Osteoblast (primary cell): ENCODE results near the gene MKRN2OS. TPM values are rescaled to one million over a fixed set of nuclear protein-coding genes. Genes with fewer than 3 reads are reported as not detected.

ENCODE experiments used
- DNase-seq: peaks from one replicate; pipeline ENCODE4 v3.0.0; 2011; ENCODE audit warnings: low spot score, mixed read lengths; ENCODE audit not compliant: insufficient read length; ENCODE audit errors: missing footprints
- H2AFZ ChIP-seq: 2 replicates; pipeline ENCODE4 v1.6.0; 2011; ENCODE audit warnings: mild to moderate bottlenecking, low read length
- H3K27ac ChIP-seq: 2 replicates; pipeline ENCODE4 v1.5.1; 2011; ENCODE audit warnings: mild to moderate bottlenecking, low read depth, low read length, moderate library complexity
- H3K27me3 ChIP-seq: 2 replicates; pipeline ENCODE4 v1.6.0; 2012; ENCODE audit warnings: mild to moderate bottlenecking, control low read depth, inconsistent platforms, low read length, moderate library complexity; ENCODE audit not compliant: insufficient read depth
- H3K36me3 ChIP-seq: 2 replicates; pipeline ENCODE4 v1.5.1; 2011; ENCODE audit warnings: mild to moderate bottlenecking, low read length, control low read depth, moderate library complexity; ENCODE audit not compliant: insufficient read depth
- H3K4me1 ChIP-seq: 2 replicates; pipeline ENCODE4 v1.5.1; 2011; ENCODE audit warnings: mild to moderate bottlenecking, low read length, control low read depth, moderate library complexity; ENCODE audit not compliant: insufficient read depth
- H3K4me2 ChIP-seq: 2 replicates; pipeline ENCODE4 v1.6.0; 2011; ENCODE audit warnings: mild to moderate bottlenecking, low read length; ENCODE audit not compliant: insufficient read depth
- H3K4me3 ChIP-seq: fragments of 200-600 bp; sonication (generic); 3 replicates; pipeline ENCODE4 v1.5.1; 2012; ENCODE audit warnings: mild to moderate bottlenecking, low read length, inconsistent platforms; ENCODE audit not compliant: insufficient read depth
- H3K79me2 ChIP-seq: 2 replicates; pipeline ENCODE4 v1.6.0; 2012; ENCODE audit warnings: mild to moderate bottlenecking, low read length, control low read depth, inconsistent platforms; ENCODE audit not compliant: insufficient read depth
- H3K9me3 ChIP-seq: 2 replicates; pipeline ENCODE4 v1.5.1; 2011; ENCODE audit warnings: low read depth, low read length, control low read depth
- H4K20me1 ChIP-seq: 2 replicates; pipeline ENCODE4 v1.6.0; 2012; ENCODE audit warnings: mild to moderate bottlenecking, low read length, control low read depth; ENCODE audit not compliant: insufficient read depth
- small RNA-seq: library from RNA; depleted of rRNA; stranded (forward); fragments of <200 nt; gene quantifications from one replicate; pipeline ENCODE3, GENCODE V24; 2012
- total RNA-seq: library from RNA; depleted of rRNA; stranded (reverse); fragments of >200 nt; gene quantifications from 2 replicates; pipeline ENCODE4 v1.2.3, GENCODE V29; 2012
- TF ChIP-seq, protein P1 (sequence below): IDR thresholded peaks from 2 replicates; pipeline ENCODE4 v1.5.1; 2011; ENCODE audit warnings: mild to moderate bottlenecking, low read depth, low read length, moderate library complexity; ENCODE audit errors: extremely low read depth

The MKRN2OS gene
- total RNA-seq, 1 donor, result not detected

DNA sequence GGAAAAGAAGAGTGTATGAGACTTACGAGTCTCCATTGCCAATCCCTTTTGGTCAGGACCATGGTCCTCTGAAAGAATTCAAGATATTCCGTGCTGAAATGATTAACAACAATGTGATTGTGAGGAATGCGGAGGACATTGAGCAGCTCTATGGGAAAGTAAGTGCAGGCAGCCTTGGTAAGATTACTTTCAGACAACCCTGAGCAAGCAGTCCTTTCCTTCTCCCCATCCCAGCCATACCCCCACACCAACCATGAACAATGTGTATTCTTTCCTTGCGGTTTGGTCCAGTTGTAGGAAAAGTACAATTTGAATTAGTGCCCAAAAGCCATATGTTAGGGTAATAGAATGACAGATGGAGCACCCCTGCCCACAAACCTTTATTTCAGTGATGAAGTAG lies 55.5 kb downstream of the MKRN2OS start:
- Histone ChIP-seq H3K9me3 (no peaks in the 10 kb centered on the region), H3K36me3 (peaks cover 26% of the 10 kb centered on the region), H3K4me3 (no peak overlapping the region), H3K27me3 (no peaks in the 10 kb centered on the region), H3K4me1 (peaks cover 17% of the 10 kb centered on the region), H2AFZ (no peak overlapping the region), H4K20me1 (no peaks in the 10 kb centered on the region), H3K79me2 (peaks cover 27% of the 10 kb centered on the region), H3K27ac (no peak overlapping the region), H3K4me2 (peak overlapping the region; percentile 5)
- no peak for DNase-seq
- TF ChIP-seq, protein P1, sequence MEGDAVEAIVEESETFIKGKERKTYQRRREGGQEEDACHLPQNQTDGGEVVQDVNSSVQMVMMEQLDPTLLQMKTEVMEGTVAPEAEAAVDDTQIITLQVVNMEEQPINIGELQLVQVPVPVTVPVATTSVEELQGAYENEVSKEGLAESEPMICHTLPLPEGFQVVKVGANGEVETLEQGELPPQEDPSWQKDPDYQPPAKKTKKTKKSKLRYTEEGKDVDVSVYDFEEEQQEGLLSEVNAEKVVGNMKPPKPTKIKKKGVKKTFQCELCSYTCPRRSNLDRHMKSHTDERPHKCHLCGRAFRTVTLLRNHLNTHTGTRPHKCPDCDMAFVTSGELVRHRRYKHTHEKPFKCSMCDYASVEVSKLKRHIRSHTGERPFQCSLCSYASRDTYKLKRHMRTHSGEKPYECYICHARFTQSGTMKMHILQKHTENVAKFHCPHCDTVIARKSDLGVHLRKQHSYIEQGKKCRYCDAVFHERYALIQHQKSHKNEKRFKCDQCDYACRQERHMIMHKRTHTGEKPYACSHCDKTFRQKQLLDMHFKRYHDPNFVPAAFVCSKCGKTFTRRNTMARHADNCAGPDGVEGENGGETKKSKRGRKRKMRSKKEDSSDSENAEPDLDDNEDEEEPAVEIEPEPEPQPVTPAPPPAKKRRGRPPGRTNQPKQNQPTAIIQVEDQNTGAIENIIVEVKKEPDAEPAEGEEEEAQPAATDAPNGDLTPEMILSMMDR, result no peak

Small RNA genes lying within 50 kb of the gene (small RNA-seq; reads per million reads assigned to genes)
- gene RF00017 (not detected), gene RNA5SP123 (not detected), gene RNU6-377P (not detected)

Other genes with a start within 250 kb of the MKRN2OS start
- gene TSEN2, start 61.0 kb downstream of the MKRN2OS start, total RNA-seq, result 13.0 and 14.1 TPM in 2 replicates
- gene MKRN2, start 11.6 kb upstream of the MKRN2OS start, total RNA-seq, result 36.8 and 40.9 TPM in 2 replicates
- gene RAF1, start 118.6 kb upstream of the MKRN2OS start, total RNA-seq, result 107 and 118 TPM in 2 replicates
- not detected in 2 replicates for gene TMEM40, start 213.8 kb upstream of the MKRN2OS start, total RNA-seq